SK-MEL-5 (cell line): ENCODE data around the gene FIZ1. TPM values are rescaled to one million over a fixed set of nuclear protein-coding genes. Genes with fewer than 3 reads are reported as not detected.

Source experiments
- total RNA-seq: library from RNA; depleted of rRNA; stranded (reverse); fragments of >200 nt; shearing (Covaris generic); gene quantifications from 2 replicates; pipeline ENCODE4 v1.2.3, GENCODE V29; 2014; rRNA removed

The FIZ1 gene
- total RNA-seq, 1 experiment from 2014 or later, result 1.9 TPM

Other genes starting within 250 kb of the FIZ1 start
- gene COX6B2, start 244.8 kb downstream of the FIZ1 start, total RNA-seq, result 0.16 and 0.42 TPM in 2 replicates
- gene GARIN5B, start 236.3 kb downstream of the FIZ1 start, total RNA-seq, result not detected in 2 replicates
- not detected in 2 replicates for gene IL11, start 229.1 kb downstream of the FIZ1 start, total RNA-seq
- not detected in 2 replicates for gene TMEM190, start 222.7 kb downstream of the FIZ1 start, total RNA-seq
- 0.51 TPM in 1 of 2 replicates, not detected in the other for gene TMEM238, start 215.2 kb downstream of the FIZ1 start, total RNA-seq
- gene RPL28, start 213.6 kb downstream of the FIZ1 start, total RNA-seq, result 394 and 461 TPM in 2 replicates
- 269 and 276 TPM in 2 replicates for gene UBE2S, start 191.7 kb downstream of the FIZ1 start, total RNA-seq
- gene SHISA7, start 156.2 kb downstream of the FIZ1 start, total RNA-seq, result not detected in 2 replicates
- 79.2 and 90.6 TPM in 2 replicates for gene ISOC2, start 137.9 kb downstream of the FIZ1 start, total RNA-seq
- gene C19orf85, start 134.8 kb downstream of the FIZ1 start, total RNA-seq, result not detected in 2 replicates
- 0.71 and 3.1 TPM in 2 replicates for gene ZNF628, start 122.9 kb downstream of the FIZ1 start, total RNA-seq
- gene NAT14, start 114.3 kb downstream of the FIZ1 start, total RNA-seq, result 11.8 TPM in 2 replicates
- gene SSC5D, start 111.1 kb downstream of the FIZ1 start, total RNA-seq, result 0.05 TPM in 1 of 2 replicates, not detected in the other
- gene SBK2, start 62.4 kb downstream of the FIZ1 start, total RNA-seq, result not detected in 2 replicates
- gene SBK3, start 54.0 kb downstream of the FIZ1 start, total RNA-seq, result not detected in 2 replicates
- gene ZNF579, start 18.7 kb downstream of the FIZ1 start, total RNA-seq, result 2.4 and 3.8 TPM in 2 replicates
- 4.7 and 5.5 TPM in 2 replicates for gene ZNF524, start 771 bp upstream of the FIZ1 start, total RNA-seq
- 0.69 and 0.85 TPM in 2 replicates for gene ZNF865, start 6.1 kb upstream of the FIZ1 start, total RNA-seq
- 1.7 and 1.8 TPM in 2 replicates for gene ZNF784, start 25.0 kb upstream of the FIZ1 start, total RNA-seq
- gene ZNF580, start 41.5 kb upstream of the FIZ1 start, total RNA-seq, result 2.8 and 4.0 TPM in 2 replicates
- 10.6 and 15.3 TPM in 2 replicates for gene ZNF581, start 44.1 kb upstream of the FIZ1 start, total RNA-seq
- gene CCDC106, start 48.7 kb upstream of the FIZ1 start, total RNA-seq, result 8.3 and 10.1 TPM in 2 replicates
- 131 and 139 TPM in 2 replicates for gene U2AF2, start 55.5 kb upstream of the FIZ1 start, total RNA-seq
- gene EPN1, start 75.7 kb upstream of the FIZ1 start, total RNA-seq, result 25.3 and 29.0 TPM in 2 replicates
- not detected in 2 replicates for gene NLRP9, start 138.9 kb upstream of the FIZ1 start, total RNA-seq
- gene RFPL4A, start 159.6 kb upstream of the FIZ1 start, total RNA-seq, result not detected in 2 replicates
- not detected in 2 replicates for gene RFPL4AL1, start 169.6 kb upstream of the FIZ1 start, total RNA-seq
- gene NLRP11, start 232.5 kb upstream of the FIZ1 start, total RNA-seq, result 0.21 and 0.37 TPM in 2 replicates
- gene NLRP4, start 237.0 kb upstream of the FIZ1 start, total RNA-seq, result 0.11 and 0.55 TPM in 2 replicates